Gastroesophageal sphincter (tissue), 3 donors: ENCODE results near the gene GLI3.

ENCODE experiments used
- EP300 ChIP-seq: sonication (generic); formaldehyde crosslinking; IDR thresholded peaks from one replicate; pipeline ENCODE4 v1.6.1; 2017; ENCODE audit warnings: antibody characterized with exemption, mild to moderate bottlenecking
- POLR2A ChIP-seq, 2 donors: fragments of 450-650 bp; IDR thresholded peaks; one replicate each; pipeline ENCODE4 v1.6.1; 2017; ENCODE audit warnings: antibody characterized with exemption in 2 of 2, mild to moderate bottlenecking in 2 of 2, moderate library complexity in 1 of 2
- POLR2AphosphoS5 ChIP-seq: sonication (generic); formaldehyde crosslinking; IDR thresholded peaks from one replicate; pipeline ENCODE4 v1.6.1; 2017; ENCODE audit warnings: antibody characterized with exemption
- TF ChIP-seq, protein P1 (sequence below), 4 experiments: fragments of 200-600 bp in 2 of 4; fragments of 450-650 bp in 2 of 4; sonication (generic) in 1 of 4; IDR thresholded peaks; one replicate each; pipeline ENCODE4 v1.5.1; 2017 to 2019; ENCODE audit warnings: antibody characterized with exemption in 4 of 4, mild to moderate bottlenecking in 2 of 4, moderate library complexity in 2 of 4

DNA sequence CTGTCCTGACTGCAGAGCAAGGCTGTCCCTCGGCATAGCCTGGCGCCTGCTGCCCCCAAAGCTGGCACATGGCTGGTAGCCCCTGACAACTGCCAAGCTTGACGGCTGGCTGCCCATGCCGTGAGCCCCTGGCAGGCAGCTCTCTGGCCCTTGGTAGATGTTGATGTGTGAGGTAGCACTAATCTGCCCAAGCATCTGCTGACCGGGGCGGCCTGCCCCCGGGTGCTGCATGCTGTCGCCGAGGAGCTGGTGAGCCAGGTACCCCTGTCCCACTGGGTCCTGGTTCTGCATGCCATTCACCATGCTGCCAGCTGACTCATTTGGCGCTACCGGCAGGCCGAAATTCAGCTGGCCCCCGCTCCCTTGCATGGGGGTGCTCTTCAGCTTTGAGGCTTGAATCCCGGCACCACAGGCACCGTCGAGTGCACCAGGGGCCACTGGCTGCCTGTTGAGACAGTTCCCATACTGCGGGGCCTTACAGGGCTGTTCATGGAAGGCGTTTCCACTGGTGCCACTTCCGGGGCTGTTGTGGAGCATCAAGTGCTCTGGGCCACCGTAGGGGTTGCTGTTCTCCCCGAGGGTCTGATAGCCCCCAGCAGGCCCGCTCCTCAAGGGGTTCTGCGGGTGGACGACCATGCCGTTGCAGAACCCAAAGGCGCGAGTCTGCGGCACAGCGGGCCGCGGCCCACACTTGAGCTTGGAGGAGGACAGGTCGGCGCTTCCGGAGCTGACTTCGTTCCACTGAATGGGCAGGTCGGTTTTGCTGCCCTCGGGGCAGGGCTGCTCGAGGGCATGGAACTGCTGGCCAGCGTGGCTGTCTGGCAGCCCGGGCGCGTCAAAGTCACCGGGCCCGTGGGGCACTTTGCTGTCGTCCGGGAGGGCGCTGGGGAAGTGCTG is 271.9 kb downstream of the GLI3 start:
- TF ChIP-seq POLR2A (IDR thresholded peaks at IDR 0.05) (no peak), POLR2AphosphoS5 (no peak), EP300 (no peak)
- TF ChIP-seq, protein P1, sequence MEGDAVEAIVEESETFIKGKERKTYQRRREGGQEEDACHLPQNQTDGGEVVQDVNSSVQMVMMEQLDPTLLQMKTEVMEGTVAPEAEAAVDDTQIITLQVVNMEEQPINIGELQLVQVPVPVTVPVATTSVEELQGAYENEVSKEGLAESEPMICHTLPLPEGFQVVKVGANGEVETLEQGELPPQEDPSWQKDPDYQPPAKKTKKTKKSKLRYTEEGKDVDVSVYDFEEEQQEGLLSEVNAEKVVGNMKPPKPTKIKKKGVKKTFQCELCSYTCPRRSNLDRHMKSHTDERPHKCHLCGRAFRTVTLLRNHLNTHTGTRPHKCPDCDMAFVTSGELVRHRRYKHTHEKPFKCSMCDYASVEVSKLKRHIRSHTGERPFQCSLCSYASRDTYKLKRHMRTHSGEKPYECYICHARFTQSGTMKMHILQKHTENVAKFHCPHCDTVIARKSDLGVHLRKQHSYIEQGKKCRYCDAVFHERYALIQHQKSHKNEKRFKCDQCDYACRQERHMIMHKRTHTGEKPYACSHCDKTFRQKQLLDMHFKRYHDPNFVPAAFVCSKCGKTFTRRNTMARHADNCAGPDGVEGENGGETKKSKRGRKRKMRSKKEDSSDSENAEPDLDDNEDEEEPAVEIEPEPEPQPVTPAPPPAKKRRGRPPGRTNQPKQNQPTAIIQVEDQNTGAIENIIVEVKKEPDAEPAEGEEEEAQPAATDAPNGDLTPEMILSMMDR (IDR thresholded peaks at IDR 0.05), result no peak
